HG02970 (cell line): ENCODE data around the gene TSPEAR.
"Not testable (repeated sequence)": the region's sequence is repeated elsewhere in the genome, so short reads cannot be mapped to it uniquely, and the experiment has no call there.

Source experiments
- ATAC-seq: cut with Tn5 transposase; IDR thresholded peaks from one replicate; pipeline ENCODE4 v1.9.1; 2021; ENCODE audit warnings: mild to moderate bottlenecking, moderate library complexity, moderate number of reproducible peaks; ENCODE audit not compliant: unreplicated experiment, low FRiP score

The TSPEAR gene

DNA sequence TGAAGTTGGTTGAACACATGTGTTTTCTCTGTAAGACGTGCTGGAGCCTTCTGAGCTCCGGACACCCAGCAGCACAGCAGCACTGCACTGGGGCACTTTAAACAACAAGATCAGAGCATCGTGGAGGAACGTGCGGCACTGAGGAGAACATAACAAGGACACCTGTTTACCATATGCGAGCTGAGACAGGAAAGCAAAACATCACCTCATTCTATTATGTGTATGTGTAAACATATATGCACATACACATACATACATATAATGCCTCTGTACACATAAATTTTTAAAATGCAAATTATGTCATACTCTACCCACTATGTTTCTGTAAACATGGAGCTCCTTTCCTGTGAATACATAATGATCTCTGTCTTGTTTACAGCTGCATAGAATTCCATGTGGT lies 115.8 kb downstream of the TSPEAR start:
- ATAC-seq, result no peak

GRCh38 chr21:44594406-44594916 lies 116.9 kb downstream of the TSPEAR start:
- no peak for ATAC-seq

DNA sequence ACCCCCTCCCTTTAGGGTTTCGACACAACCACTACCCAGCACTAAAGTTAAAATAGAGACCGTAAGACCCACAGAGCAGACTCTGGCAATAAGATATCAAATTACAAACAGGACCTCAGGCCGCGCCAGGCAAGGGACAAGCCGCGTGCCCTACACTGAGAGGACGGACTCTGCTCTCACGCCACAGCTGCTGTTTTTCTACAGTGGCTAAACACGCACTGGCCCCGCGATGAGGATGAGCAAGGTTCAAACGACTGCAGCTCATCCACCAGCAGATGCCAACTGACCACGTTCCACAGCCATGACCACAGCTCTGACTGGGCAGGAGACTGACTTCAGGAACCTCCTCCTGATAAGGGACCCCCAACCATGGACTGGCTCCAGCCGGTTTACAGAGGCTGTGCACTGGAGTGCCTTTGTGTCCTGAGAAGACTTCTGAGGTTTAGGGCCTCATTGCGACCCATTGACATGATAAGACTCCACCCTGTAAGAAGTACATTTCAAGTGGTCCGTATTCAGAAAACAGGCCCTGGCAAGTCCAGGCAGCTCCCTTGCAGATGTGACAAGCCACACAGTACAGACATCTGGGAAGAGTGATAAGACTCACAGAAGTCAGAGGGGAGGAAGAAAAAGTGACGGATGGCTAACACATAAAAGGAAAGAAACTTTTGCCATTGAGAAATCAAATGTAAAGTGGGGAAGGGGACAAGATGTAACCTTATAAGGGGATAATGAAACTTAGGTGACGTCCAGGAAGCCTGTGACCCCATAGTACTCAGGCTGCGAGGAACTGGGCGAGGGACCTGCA lies 117.6 kb downstream of the TSPEAR start:
- ATAC-seq, result no peak

DNA sequence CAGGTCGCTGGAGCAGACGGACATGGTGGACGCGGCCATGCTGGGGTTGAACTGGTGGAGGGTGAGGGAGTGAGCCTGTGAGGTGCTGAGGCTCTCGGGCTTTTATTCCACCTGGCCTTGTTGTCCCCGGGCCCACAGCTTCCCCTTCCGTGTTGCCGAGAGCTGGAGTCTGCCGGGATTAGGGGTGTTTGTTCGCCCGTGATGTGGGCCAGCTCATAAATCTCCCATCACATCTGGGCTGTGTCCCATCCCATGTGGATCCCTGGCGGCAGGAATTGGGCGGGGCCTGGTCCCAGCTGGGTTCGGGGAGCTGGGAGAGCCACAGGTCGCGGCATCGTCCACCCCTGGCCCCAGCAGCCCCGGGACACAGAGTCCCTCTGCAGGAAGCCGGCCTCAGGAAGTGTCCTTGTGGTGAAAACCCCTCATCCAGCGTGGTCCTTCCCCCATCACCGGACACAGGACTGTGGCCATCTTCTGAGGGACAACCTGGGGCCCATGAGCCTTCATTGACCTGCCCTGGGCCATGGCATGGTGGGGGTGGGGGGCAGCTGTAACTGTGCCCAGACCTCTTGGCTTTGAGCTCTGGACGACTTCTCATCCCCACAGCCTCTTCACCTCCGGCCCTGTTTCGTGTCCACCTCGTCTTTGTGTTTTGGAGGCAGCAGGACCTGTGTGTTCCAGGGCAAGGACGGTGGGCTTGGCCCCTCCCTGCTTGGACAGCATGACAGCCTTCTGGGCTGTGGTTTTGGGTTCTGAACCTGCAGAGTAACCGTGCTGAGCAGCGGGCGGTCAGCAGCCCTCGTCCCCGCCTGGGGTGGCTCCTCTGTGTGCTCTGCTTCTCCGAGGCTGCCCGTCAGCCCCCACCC lies 118.7 kb downstream of the TSPEAR start, which contains the start of gene KRTAP10-6:
TSS of gene KRTAP10-6 (minus strand) at position 60 of the 866 bp plus-strand sequence. CDS start at position 39, 21 bp downstream.
- ATAC-seq, result no peak

DNA sequence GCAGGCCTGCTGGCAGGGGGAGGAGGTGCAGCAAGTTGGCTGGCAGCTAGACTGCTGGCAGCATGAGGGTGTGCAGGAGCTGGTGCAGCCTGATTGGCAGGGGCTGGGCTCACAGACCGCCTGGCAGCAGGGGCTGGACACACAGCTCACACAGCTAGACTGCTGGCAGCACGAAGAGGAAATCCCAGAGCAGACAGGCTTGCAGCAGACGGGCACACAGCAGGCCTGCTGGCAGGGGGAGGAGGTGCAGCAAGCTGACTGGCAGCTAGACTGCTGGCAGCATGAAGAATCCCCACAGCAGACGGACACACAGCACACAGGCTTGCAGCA lies 119.6 kb downstream of the TSPEAR start:
- ATAC-seq, result not testable (repeated sequence)

GRCh38 chr21:44590897-44591800 lies 120.2 kb downstream of the TSPEAR start:
- ATAC-seq, result not testable (repeated sequence)

DNA sequence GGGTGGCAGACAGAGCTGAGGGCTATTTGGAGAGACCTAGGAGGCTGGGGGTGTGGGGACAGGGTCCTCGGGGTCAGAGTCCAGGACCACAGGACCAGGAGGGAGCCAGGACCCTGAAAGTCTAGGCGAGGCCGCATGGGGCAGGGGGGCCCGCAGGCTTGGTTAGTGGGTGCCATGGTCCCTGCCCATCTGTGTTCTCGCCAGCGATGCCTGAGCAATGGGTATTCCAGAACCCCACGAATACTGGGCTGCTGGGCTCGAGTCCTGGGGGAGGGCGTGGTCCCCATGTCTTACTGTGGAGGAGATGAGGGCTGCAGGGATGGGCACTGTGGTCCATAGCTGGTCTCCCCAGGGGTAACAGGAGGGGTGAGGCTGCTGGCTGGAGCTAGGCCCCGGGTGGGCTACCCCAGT lies 121.1 kb downstream of the TSPEAR start:
- no peak for ATAC-seq

- ATAC-seq, result no peak
Measured at GRCh38 chr21:44589586-44590305, 121.6 kb downstream of the TSPEAR start.

- no peak for ATAC-seq
Measured at GRCh38 chr21:44589094-44589493, 122.3 kb downstream of the TSPEAR start.

DNA sequence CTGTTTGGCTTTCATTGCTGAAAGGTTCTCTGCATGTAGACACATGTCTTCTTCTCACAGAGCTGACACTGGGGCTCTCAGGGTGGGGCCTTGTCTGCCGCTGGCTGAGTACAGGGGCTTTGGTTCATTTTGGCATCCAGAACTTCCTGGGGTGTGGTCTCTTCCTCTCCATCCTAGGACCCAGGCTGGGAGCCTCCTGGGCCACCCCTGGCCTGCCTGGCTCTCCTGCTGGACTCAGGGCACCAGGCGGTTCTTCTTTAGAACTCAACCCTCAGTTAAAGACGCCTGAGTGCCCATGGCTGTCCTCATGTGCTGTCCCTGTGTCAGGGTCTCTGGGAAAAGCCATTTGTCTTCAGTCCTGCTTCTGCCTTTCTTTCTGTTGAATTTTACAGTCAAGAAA lies 125.5 kb downstream of the TSPEAR start:
- no peak for ATAC-seq

DNA sequence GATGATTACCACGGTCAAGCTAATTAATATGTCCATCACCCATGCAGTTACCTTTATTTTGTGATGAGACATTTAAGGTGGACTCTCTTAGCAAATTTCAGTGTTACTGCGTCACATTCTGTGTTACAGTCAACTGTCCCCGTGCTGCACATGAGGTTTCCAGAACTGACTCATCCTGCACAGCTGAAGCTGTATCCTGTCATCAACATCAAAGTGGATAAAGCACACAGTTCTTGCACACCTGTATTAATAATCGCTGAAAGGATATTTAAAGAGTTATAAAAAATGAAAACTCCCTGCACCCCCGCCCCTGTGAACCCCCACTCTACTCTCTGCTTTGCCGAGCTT lies 127.6 kb downstream of the TSPEAR start:
- no peak for ATAC-seq

DNA sequence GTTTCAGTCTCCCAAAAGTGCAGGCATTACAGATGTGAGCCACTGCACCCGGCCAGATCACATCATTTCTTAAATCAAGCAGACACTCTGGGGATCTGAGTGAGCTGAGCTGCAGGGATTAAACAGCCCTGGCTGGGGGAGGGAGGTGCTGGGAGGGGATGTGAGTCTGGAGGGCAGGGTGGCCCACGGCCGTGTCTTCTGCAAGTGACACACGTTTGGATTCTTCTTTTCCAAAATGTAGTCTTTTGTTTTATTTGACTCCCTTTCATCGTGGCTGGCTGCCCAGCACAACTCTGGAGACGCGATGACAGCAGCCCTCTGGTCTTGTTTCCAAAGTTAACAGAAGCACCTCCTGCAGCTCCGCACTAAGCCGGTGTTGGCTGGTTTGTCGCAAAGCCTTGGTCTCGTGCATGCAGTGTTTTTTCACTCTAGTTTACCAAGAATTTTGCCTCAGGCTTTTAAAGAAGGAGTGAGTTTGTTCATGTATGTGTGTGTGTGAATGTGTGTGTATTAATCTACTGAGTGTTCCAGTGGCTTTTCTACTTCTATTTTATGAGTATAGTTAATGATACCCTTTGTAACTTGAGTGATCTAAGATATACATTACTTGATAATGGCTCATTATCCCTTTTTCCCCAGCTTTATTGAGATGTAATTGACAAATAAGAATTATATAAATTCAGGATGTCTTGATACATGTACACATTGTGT lies 128.1 kb downstream of the TSPEAR start:
- ATAC-seq, result no peak

DNA sequence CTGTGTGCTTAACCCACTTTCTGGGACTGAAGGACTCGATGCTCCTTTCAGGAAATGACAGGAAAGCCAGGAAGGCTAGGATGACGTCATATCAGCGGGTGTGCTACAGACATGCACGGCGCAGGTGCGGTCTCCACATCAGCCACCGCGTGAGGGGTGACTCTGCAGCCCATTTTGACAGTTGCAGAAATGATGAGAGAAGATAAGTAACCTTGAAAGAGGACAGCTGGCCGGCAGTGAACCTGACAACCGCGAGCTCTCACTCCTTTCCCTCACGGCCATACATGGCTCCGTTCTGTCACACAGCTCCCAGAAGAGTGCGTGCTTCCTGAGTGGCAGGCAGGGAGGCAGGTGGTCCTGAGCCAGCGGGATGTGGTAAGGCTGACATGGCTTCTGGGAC lies 129.3 kb downstream of the TSPEAR start:
- ATAC-seq, result no peak

DNA sequence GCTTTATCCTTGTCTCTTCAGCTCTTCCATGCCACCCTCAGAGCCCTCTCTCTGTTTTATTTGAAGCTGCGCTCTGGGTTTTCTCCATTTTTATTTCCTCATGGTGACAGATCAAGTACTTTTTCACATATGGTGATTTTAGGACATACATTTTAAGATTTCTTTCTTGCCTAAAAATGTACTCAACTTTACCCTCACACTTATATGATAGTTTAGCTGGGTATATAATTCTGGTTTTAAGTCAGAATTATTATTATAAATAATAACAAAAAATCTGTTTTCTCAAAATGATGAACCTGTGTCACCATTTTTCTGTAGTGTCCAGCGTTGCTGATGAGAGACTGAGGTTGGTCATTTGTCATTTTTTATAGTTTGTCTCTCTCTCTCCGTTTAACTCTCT lies 130.2 kb downstream of the TSPEAR start:
- no peak for ATAC-seq

DNA sequence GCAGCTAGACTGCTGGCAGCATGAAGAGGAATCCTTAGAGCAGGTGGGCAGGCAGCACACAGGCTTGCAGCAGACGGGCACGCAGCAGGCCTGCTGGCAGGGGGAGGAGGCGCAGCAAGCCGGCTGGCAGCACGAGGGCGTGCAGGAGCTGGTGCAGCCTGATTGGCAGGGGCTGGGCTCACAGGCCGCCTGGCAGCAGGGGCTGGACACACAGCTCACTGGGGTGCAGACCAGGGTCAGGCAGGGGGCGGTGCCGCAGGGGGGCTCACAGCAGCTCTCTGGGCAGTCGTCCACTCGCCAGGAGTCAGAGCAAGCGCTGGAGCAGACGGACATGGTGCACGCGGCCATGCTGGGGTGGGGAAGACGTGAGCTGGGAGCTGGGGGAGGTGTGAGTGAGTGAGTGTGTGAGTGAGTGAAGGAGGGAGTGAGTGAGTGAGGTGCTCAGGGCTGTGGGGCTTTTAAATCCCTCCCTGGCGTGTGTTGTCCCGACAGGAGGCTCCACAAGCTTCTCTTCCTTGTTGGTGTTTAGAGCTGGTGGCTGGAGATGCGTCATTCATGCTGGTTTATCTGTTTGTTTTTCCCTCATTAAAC lies 131.0 kb downstream of the TSPEAR start, which contains the start of gene KRTAP10-5:
TSS of gene KRTAP10-5 (minus strand) at position 374 of the 591 bp plus-strand sequence. CDS start at position 348, 26 bp downstream.
- not testable (repeated sequence) for ATAC-seq

DNA sequence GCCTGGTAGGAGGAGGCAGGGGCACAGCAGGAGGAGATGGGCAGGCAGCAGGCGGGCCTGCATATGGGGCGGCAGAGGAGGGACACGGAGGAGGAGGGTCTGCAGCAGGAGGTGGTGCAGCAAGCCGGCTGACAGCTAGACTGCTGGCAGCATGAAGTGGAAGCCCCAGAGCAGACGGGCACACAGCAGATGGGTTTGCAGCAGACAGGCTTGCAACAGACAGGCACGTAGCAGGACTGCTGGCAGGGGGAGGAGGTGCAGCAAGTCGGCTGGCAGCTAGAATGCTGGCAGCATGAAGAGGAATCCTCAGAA lies 131.6 kb downstream of the TSPEAR start:
- no peak for ATAC-seq

DNA sequence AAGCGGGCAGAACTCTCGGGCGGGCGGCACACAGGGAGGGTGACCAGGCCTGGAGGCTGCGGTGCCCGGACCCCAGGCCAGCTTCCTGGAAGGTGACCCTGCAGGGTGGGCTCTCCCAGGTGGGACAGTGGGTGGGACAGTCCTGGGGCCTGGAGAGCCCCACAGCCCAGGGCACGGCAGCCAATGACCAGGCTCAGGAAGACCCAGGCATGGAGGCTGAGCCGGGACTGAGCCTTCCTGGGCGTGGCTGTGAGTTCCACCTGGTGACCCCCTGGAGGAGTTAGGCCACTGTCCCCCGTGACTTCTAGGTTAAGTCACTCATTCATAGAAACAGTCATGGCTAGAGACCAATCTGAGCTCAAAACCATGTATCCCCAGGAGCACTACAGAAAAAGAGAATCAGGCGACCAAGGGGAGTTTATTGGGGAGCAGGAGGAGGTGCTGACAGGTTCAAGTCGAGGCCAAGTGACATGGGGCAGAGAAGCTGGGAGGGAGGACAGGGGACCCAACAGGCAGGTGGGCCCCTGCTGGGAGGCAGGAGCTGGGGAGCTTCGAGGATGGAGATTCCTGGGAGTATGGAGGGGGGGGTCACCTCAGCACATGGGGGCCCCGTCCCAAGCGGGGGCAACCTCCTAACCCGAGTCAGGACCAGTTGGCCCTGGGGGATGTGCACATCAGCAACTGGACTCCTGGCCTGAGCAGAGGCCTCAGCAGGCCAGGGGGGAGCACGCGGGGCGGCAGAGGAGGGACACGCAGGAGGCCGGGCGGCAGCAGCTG lies 132.1 kb downstream of the TSPEAR start:
- ATAC-seq, result no peak
